HG03571 (cell line): Measurements from ENCODE around the gene TMEM87B.

Experiments used
- ATAC-seq: cut with Tn5 transposase; IDR thresholded peaks from one replicate; pipeline ENCODE4 v1.9.1; 2021; ENCODE audit not compliant: unreplicated experiment

Gene TMEM87B

GRCh38 chr2:112054847-112055729, at the start of gene TMEM87B:
TSS of gene TMEM87B (plus strand) at chr2:112055269. CDS start at chr2:112055592, 323 bp downstream.
- ATAC-seq: peak; percentile 65

DNA sequence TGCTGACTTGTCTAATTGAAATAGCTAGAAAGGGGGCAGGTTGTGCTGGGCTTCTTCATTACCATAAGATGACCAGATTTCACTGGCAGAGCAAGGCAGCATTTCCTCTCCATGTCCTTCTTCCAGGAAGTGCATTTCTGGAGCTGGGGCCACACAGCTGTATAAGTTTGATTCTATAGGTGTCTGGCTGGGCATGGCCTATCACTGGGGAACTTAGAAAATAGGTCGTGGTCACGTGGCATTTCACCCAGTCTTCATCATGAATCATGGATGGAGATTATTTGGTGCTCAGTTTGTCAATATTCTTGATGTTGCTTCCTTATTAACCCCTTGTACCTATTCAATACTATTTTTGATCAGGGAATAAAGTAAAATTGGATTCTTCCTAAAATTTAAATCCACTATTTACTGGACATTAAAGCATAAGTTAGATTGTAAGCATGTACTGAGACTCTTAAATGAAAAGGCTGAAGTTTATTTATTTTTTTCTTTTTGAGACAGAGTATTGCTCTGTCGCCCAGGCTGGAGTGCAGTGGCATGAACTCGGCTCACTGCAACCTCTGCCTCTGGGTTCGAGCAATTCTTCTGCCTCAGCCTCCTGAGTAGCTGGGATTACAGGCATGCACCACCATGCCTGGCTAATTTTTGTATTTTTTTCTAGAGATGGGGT, 49.5 kb upstream of the TMEM87B start:
- ATAC-seq: no peak

DNA sequence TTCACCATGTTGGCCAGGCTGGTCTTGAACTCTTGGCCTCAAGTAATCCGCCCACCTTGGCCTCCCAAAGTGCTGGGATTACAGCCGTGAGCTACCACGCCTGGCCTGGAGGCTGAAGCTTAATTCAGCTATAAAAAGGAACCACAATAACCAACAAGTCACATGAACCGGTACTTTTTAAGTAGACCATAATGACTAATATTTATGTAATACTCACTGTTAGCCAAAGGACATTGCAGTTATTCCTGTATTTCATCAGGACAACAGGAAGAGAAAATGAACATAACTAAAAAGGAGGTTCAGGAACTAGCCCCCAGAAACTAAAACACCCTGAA, 49.0 kb upstream of the TMEM87B start:
- ATAC-seq: no peak

DNA sequence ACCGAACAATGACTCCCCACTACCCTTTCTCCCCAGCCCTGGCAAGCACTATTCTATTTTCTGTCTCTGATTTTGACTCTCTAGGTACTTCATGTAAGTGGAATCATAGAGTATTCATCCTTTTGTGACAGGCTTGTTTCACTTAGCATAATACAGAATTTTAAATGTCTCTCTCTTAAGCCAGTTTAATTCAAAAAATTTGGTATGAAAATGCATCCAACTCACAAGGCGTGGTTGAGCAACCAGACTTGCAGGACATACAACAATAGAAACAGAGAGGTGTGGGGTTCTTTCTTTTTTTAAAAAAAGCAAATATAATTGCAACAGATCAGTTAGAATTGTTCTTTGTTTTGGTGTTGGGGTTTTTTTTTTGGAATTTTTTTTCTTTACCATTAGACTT, 47.6 kb upstream of the TMEM87B start:
- no peak for ATAC-seq

DNA sequence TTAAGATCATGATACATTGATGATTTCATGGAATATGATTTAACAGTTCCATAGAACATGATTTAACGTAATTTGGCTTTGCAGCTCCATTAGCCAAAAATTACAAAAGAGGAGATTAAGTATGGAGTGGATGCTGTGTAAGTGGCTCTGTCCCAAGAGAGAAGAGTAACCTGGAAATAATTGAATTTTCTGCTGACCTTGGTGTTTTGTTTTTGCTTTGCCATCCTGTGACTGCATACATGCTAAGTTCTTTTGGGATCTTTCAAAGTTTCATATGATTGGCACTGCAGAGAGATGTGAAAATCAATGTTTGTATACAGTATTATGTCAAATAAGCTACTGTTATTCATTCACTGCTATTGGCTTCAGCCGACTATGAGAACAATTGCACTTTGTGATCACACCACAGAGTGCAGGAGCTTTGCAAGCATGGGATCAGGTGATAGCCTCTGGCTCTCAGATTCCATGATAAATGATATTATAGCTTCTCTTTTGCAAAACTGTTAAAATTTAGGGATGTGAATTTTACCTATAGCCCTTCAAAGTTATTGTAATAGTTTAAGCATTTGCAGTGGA, 46.1 kb upstream of the TMEM87B start:
- ATAC-seq: no peak

DNA sequence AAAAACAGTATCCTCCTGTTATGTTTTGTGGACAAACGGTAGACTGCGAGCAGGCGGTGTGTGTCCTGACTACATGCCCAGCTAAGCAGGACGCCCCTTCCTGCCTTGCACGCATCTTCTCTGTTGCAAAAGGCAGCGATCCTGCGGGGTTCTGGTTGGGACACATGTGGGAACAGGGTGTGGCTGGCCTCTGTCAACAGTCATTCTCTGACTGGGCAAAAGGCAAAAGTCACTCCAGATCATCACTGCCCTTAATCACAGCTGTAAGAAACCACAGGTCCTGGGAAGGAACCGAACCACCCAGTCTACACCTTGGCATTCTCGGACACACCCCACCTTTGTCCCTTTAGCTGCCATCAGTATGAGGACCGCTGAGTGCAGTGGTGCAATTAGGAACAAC, 44.3 kb upstream of the TMEM87B start:
- ATAC-seq: no peak

DNA sequence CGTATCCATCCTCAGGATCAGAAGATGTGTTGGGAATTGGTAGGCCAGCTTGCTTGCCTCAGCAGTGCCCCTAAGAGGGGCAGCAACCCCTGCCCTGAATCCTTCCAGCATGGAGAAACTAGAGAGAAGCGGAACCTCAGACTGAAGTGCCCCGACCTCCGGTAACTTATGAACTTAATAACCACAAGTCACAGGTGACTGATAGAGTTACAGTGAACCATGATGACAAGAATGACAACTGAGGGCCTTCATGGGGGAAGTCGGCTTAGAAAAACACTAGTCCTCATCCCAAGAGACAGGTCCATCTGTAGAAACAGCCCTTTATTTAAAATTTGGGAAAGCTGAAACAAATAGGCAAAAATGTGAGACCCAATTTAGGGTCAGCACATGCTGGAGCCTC, 42.5 kb upstream of the TMEM87B start:
- no peak for ATAC-seq

DNA sequence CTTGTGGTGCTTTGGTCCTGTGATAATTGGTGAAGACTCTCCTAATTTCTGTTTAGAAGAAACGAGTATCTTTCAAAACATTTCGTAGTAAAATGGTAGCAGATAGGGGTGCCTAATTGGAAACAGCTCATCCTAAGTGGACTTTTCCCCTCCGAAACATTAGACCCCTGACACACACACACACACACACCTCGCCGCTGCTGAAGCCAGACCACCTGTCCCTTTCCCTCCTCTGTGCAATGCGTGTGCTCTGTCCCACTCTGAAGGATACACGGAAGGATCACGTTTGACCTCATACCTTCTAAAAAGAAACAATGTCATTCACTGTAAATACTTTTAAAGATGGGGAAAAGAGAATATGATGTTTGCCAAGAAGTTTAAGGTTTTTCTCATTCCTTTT, 36.2 kb upstream of the TMEM87B start:
- no peak for ATAC-seq

GRCh38 chr2:112019569-112019982, 35.5 kb upstream of the TMEM87B start:
- no peak for ATAC-seq

DNA sequence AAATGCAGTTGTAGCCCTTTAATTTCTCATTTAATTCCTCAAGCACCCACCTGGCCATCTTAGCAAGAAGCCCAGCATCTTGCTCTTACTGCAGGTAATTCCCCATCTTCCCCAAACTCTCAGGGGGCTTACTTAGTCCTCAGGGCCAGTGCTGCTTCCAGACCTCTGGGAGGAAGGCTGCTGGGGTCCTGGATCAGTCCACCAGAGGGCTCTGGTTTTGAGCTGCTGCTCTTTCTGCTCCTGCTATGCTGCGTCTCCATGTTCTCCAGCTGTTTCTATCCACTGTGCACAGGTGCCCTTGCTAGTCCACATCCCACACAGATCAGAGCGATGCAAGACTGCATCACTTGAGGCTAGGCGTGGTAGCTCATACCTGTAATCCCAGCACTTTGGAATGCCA, 34.5 kb upstream of the TMEM87B start:
- ATAC-seq: no peak

GRCh38 chr2:112021290-112021689, 33.8 kb upstream of the TMEM87B start:
- no peak for ATAC-seq

DNA sequence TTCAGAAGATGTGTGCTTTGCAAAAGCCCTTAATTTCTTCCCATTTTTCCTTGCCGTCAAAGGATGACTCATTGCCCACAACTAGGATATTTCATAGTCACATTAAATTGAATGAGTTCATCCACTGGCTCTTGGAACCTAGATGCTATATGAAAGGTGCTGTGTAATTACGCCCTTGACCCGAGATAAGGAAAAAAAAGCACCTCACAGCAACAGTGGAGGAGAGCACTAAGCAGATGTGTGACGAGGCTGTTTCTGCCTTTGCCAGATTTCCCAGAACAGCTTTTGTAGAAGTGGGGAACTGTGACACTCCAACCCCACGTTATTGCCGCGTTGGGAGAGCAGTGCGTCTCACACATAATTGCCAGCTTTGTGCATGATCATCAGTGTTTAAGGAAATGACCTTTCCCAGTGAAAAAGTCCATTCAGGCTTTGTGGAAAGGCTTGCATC, 33.3 kb upstream of the TMEM87B start:
- no peak for ATAC-seq

GRCh38 chr2:112023707-112024106, 31.4 kb upstream of the TMEM87B start:
- ATAC-seq: no peak

DNA sequence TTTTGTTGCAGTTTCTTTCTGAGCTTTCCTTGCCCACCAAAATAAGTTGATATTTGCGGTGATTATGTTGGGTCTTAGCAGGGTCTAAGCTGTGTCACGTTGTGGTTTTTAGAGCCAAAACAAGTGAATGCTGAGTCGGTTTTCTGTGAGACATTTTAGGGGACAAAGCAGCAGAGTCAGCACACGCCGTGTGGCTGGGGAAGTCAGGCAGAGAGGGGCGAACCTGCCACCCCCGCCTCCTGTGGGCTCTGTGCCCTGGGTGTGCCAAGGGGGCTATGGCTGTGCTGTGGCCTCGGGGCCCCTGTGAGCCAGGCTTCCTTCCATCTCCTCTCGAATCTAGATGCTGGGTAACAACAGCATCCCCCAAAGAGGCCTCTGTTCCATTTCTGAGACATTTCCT, 30.8 kb upstream of the TMEM87B start:
- ATAC-seq: no peak

DNA sequence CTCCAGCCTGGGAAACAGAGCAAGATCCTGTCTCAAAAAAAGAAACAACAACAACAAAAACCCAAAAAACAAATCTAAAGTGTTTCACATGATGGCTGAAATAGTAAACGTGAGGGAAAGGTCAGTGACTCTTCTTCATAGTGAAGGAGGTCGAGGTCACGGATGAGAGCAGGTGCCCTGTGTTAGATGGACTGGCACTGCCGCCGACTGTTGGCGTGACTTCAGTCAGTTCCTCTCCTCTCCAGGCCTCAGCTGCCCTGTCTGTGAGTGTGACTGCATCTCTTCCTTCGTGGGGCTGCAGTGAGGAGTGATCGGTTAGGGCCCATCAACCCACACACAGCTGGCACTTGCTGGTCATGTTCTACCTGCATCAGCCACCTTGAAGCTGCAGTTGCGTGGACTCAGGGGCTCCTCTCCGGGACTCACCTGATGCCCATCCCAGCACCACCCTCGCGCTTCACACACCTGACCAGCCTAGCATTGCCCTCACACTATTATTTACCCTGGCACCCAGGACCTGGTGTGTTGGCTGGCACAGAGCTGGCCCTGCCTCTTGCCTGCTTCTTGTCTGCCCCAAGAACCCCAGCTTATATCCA, 30.1 kb upstream of the TMEM87B start:
- no peak for ATAC-seq

- ATAC-seq: no peak
Measured at GRCh38 chr2:112026509-112026908, 28.6 kb upstream of the TMEM87B start.

GRCh38 chr2:112027767-112028166, 27.3 kb upstream of the TMEM87B start:
- no peak for ATAC-seq

DNA sequence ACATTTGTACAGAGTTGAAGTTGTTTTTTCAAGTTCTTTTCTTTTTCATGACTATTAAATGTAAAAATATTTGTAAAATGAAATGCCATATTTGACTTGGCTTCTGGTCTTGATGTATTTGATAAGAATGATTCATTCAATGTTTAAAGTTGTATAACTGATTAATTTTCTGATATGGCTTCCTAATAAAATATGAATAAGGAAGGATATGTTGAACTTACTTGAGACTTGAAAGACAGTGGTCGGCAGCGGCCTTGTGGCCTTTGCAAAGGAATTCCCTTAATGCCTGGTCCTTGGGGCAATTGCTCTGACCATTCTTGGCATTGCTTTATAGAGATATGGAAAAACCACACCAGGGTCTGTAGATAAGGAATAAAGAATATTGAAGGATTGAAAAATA, 25.9 kb upstream of the TMEM87B start:
- no peak for ATAC-seq

DNA sequence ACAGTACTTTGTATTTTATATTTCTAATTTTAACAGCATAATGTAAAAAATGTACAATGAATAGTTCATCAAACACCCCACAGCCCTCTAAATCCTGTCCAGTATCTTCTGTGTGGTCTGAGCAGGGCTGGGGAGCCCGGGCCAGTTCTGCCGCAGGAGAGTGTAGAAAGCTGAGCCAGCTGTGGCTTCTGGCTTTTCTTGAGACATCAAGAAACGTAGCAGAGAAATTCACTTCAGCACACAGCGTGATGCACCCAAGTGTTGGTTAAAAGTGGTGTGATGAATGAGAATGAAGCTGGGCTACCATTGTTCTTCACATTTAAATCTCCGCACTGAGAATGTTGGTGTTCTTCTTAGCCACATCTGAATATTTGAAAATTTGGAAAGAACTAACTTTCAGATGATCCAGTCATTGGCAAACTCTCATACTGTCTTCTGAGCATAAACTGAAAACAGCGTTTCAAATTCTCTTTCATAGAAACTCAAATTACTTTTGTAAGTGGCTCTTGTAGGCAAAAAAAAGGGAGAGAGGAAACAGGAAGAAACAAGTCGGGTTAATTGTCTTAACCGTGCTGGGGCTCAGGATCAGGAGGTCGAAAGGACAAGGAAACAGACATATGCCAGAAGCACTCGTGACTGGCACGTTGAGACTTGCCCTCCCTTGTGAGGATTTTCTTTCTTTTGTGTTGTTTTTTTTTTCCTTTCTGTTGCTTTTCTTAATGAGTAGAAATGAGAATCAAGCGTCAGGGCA, 23.4 kb upstream of the TMEM87B start:
- ATAC-seq: no peak

GRCh38 chr2:112032224-112032586, 22.9 kb upstream of the TMEM87B start:
- no peak for ATAC-seq
